Measurements from ENCODE around the gene SLC35G2.
"Not testable (repeated sequence)": the region's sequence is repeated elsewhere in the genome, so short reads cannot be mapped to it uniquely, and the experiment has no call there.

The SLC35G2 gene

DNA sequence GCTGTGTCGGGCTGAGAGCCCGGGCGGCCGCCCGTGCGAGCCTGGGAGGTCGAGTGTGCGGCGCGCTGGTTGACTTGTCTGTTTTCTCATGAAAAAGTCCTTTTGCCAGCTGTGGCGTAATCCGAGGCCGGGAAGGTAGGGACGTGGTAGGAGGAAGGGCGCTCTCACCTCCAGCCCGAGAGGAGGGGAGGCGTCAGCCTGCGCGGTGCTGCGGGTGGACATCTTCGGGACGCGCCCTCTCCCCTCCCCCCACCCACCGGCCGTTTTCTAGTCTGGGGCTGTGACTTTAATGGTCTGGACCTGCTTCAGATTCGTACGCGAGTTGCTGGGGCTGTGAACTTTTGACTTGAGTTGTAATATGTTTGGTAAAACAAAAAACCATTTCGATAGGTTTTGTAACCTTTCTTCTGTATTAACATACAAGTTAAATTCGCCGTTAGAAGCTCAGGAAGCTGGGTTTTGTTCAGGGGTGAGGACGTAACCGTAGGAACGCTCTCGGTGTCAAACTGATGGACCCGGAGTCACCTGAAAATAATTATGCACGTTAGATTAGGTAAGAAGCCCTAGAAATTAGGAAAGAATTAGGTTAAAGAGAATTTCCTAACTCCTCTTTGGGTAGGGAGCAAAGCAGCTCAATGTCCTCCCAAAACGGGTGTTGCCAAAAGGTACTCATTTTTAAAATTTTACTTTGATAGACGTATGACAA lies 43.8 kb downstream of the SLC35G2 start:
- Histone ChIP-seq H3K56ac (ENCODE audit: low read length) (peak overlapping the region; percentile 100), H3K4me1 (ENCODE audit: control insufficient read depth, low read depth, low read length) (no peaks in the 10 kb centered on the region), H3K79me2 (ENCODE audit: control insufficient read depth, insufficient read depth, low read length) (peaks cover 24% of the 10 kb centered on the region), H3K4me2 (ENCODE audit: low read length) (peak overlapping the region; percentile 91), H3K18ac (ENCODE audit: low read length) (peak overlapping the region; percentile 33), H2BK15ac (replicated peaks; ENCODE audit: low read depth) (no peak overlapping the region), H3K27ac (ENCODE audit: low read depth, low read length) (peak overlapping the region; percentile 57), H3K4me3 (ENCODE audit: low read length) (peak overlapping the region; percentile 76), H3K4ac (ENCODE audit: low read depth, low read length) (no peak overlapping the region), H3K36me3 (ENCODE audit: control insufficient read depth, insufficient read depth, low read length) (no peaks in the 10 kb centered on the region), H2AK5ac (ENCODE audit: low read length) (no peak overlapping the region), H4K8ac (ENCODE audit: low read depth, low read length) (no peak overlapping the region), H3K27me3 (ENCODE audit: insufficient read depth, low read length, poor library complexity) (no peaks in the 10 kb centered on the region), H2BK5ac (ENCODE audit: low read length) (peak overlapping the region; percentile 66), H2BK120ac (ENCODE audit: low read depth, low read length) (no peak overlapping the region), H4K5ac (ENCODE audit: low read length) (no peak overlapping the region), H3K9ac (ENCODE audit: low read length) (peak overlapping the region; percentile 93), H3K23ac (ENCODE audit: low read length) (no peak overlapping the region), H3K79me1 (ENCODE audit: low read length) (peaks cover 2% of the 10 kb centered on the region)
- DNase-seq: peak; percentile 87
- no CpG with 5 or more reads among the region's 39 CpGs for WGBS (ENCODE audit: extremely low coverage, insufficient coverage, low lambda C conversion rate)

DNA sequence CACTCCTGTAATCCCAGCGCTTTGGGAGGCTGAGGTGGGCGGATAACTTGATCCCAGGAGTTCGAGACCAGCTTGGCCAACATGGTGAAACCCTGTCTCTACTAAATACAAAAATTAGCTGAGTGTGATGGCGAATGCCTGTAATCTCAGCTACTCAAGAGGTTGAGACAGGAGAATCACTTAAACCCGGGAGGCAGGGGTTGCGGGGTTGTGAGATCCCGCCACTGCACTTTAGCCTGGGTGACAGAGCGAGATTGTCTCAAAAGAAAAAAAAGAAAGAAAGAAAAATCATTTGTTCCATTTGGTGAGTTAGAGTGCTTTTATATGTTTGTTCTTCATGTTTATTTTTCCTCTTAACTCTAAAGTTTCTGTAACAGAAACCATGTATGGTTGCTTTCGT lies 50.4 kb downstream of the SLC35G2 start:
- H3K18ac ChIP-seq (ENCODE audit: low read length): no peak overlapping the region
- no peak overlapping the region for H2AK5ac ChIP-seq (ENCODE audit: low read length)
- no CpG with 5 or more reads among the region's 9 CpGs for WGBS (ENCODE audit: extremely low coverage, insufficient coverage, low lambda C conversion rate)
- no peaks in the 10 kb centered on the region for H3K27me3 ChIP-seq (ENCODE audit: insufficient read depth, low read length, poor library complexity)
- no peak overlapping the region for H3K4me3 ChIP-seq (ENCODE audit: low read length)
- no peak overlapping the region for H3K56ac ChIP-seq (ENCODE audit: low read length)
- H3K36me3 ChIP-seq (ENCODE audit: control insufficient read depth, insufficient read depth, low read length): no peaks in the 10 kb centered on the region
- peaks cover 44% of the 10 kb centered on the region for H3K79me2 ChIP-seq (ENCODE audit: control insufficient read depth, insufficient read depth, low read length)
- no peak overlapping the region for H3K27ac ChIP-seq (ENCODE audit: low read depth, low read length)
- no peak overlapping the region for H2BK15ac ChIP-seq (replicated peaks; ENCODE audit: low read depth)
- no peak overlapping the region for H3K23ac ChIP-seq (ENCODE audit: low read length)
- H3K9ac ChIP-seq (ENCODE audit: low read length): no peak overlapping the region
- no peak overlapping the region for H3K4me2 ChIP-seq (ENCODE audit: low read length)
- no peak overlapping the region for H3K4ac ChIP-seq (ENCODE audit: low read depth, low read length)
- no peak overlapping the region for H2BK5ac ChIP-seq (ENCODE audit: low read length)
- H2BK120ac ChIP-seq (ENCODE audit: low read depth, low read length): no peak overlapping the region
- H3K79me1 ChIP-seq (ENCODE audit: low read length): peaks cover 5% of the 10 kb centered on the region
- no peak for DNase-seq
- H3K4me1 ChIP-seq (ENCODE audit: control insufficient read depth, low read depth, low read length): no peaks in the 10 kb centered on the region
- no peak overlapping the region for H4K5ac ChIP-seq (ENCODE audit: low read length)
- H4K8ac ChIP-seq (ENCODE audit: low read depth, low read length): no peak overlapping the region

DNA sequence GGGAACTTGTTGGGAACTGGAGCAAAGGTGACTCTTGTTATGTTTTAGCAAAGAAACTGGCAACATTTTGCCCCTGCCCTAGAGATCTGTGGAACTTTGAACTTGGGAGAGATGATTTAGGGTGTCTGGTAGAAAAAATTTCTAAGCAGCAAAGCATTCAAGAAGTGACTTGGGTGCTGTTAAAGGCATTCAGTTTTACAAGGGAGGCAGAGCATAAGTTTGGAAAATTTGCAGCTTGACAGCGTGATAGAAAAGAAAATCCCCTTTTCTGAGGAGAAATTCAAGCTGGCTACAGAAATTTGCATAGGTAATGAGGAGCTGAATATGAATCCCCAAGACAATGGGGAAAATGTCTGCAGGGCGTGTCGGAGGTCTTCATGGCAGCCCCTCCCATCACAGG lies 53.3 kb downstream of the SLC35G2 start:
- not testable (repeated sequence) for DNase-seq; H4K5ac ChIP-seq (ENCODE audit: low read length); H3K79me1 ChIP-seq (ENCODE audit: low read length); H3K23ac ChIP-seq (ENCODE audit: low read length); H3K4me2 ChIP-seq (ENCODE audit: low read length); H3K4me1 ChIP-seq (ENCODE audit: control insufficient read depth, low read depth, low read length); H3K4ac ChIP-seq (ENCODE audit: low read depth, low read length); H3K18ac ChIP-seq (ENCODE audit: low read length); H2BK120ac ChIP-seq (ENCODE audit: low read depth, low read length); H2BK15ac ChIP-seq (replicated peaks; ENCODE audit: low read depth); H3K56ac ChIP-seq (ENCODE audit: low read length); H2AK5ac ChIP-seq (ENCODE audit: low read length); H2BK5ac ChIP-seq (ENCODE audit: low read length); H3K9ac ChIP-seq (ENCODE audit: low read length); H4K8ac ChIP-seq (ENCODE audit: low read depth, low read length); H3K4me3 ChIP-seq (ENCODE audit: low read length); H3K36me3 ChIP-seq (ENCODE audit: control insufficient read depth, insufficient read depth, low read length); H3K27me3 ChIP-seq (ENCODE audit: insufficient read depth, low read length, poor library complexity); H3K27ac ChIP-seq (ENCODE audit: low read depth, low read length)
- no CpG with 5 or more reads among the region's 3 CpGs for WGBS (ENCODE audit: extremely low coverage, insufficient coverage, low lambda C conversion rate)
- H3K79me2 ChIP-seq (ENCODE audit: control insufficient read depth, insufficient read depth, low read length): peaks cover 37% of the 10 kb centered on the region

DNA sequence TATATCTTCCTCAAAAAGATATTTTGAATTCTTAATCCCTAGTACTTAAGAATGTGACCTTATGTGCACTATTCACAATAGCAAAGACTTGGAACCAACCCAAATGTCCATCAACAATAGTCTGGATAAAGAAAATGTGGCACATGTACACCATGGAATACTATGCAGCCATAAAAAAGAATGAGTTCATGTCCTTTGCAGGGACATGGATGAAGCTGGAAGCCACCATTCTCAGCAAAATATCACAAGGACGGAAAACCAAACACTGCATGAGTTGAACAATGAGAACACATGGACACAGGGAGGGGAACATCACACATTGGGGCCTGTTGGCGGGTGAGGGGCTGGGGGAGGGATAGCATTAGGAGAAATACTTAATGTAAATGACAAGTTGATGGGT lies 60.6 kb downstream of the SLC35G2 start:
- H3K23ac ChIP-seq (ENCODE audit: low read length); H2BK15ac ChIP-seq (replicated peaks; ENCODE audit: low read depth); H3K27me3 ChIP-seq (ENCODE audit: insufficient read depth, low read length, poor library complexity); H3K4me2 ChIP-seq (ENCODE audit: low read length); H3K4me3 ChIP-seq (ENCODE audit: low read length); H3K27ac ChIP-seq (ENCODE audit: low read depth, low read length); H3K18ac ChIP-seq (ENCODE audit: low read length); H3K36me3 ChIP-seq (ENCODE audit: control insufficient read depth, insufficient read depth, low read length); H4K8ac ChIP-seq (ENCODE audit: low read depth, low read length); H4K5ac ChIP-seq (ENCODE audit: low read length); H3K79me1 ChIP-seq (ENCODE audit: low read length); H2BK120ac ChIP-seq (ENCODE audit: low read depth, low read length); DNase-seq; H2BK5ac ChIP-seq (ENCODE audit: low read length); H3K4me1 ChIP-seq (ENCODE audit: control insufficient read depth, low read depth, low read length); H2AK5ac ChIP-seq (ENCODE audit: low read length); H3K9ac ChIP-seq (ENCODE audit: low read length); H3K4ac ChIP-seq (ENCODE audit: low read depth, low read length); H3K56ac ChIP-seq (ENCODE audit: low read length): not testable (repeated sequence)
- peaks cover 24% of the 10 kb centered on the region for H3K79me2 ChIP-seq (ENCODE audit: control insufficient read depth, insufficient read depth, low read length)
- WGBS (ENCODE audit: extremely low coverage, insufficient coverage, low lambda C conversion rate): no CpG with 5 or more reads among the region's 2 CpGs

DNA sequence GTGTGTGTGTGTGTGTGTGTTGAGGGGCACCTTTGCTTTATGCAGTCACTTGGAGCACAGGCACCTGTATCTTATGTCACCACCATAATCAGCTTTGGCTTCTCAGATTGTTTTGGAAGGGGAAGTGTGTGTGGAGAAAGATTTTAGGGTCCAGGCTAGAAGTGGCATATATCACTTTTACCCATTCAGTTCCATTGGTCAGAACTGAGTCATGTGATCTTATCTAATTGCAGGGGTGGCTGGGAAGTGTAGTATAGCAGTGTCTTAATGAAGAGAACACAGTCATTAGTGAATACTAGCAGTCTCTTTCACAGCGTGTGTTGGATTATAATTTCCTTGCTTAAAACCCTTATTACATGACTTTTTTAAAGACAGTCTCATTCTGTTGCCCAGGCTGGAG lies 63.6 kb downstream of the SLC35G2 start:
- H3K18ac ChIP-seq (ENCODE audit: low read length): no peak overlapping the region
- no peak overlapping the region for H2BK120ac ChIP-seq (ENCODE audit: low read depth, low read length)
- H3K23ac ChIP-seq (ENCODE audit: low read length): no peak overlapping the region
- H3K4me1 ChIP-seq (ENCODE audit: control insufficient read depth, low read depth, low read length): no peaks in the 10 kb centered on the region
- peaks cover 25% of the 10 kb centered on the region for H3K79me2 ChIP-seq (ENCODE audit: control insufficient read depth, insufficient read depth, low read length)
- H3K56ac ChIP-seq (ENCODE audit: low read length): no peak overlapping the region
- no peak overlapping the region for H2BK15ac ChIP-seq (replicated peaks; ENCODE audit: low read depth)
- WGBS (ENCODE audit: extremely low coverage, insufficient coverage, low lambda C conversion rate): no CpG with 5 or more reads among the region's 1 CpG
- no peak overlapping the region for H3K27ac ChIP-seq (ENCODE audit: low read depth, low read length)
- no peaks in the 10 kb centered on the region for H3K27me3 ChIP-seq (ENCODE audit: insufficient read depth, low read length, poor library complexity)
- no peak overlapping the region for H3K4ac ChIP-seq (ENCODE audit: low read depth, low read length)
- peaks cover 8% of the 10 kb centered on the region for H3K79me1 ChIP-seq (ENCODE audit: low read length)
- H4K5ac ChIP-seq (ENCODE audit: low read length): no peak overlapping the region
- H3K4me2 ChIP-seq (ENCODE audit: low read length): no peak overlapping the region
- no peak overlapping the region for H2AK5ac ChIP-seq (ENCODE audit: low read length)
- H4K8ac ChIP-seq (ENCODE audit: low read depth, low read length): no peak overlapping the region
- no peaks in the 10 kb centered on the region for H3K36me3 ChIP-seq (ENCODE audit: control insufficient read depth, insufficient read depth, low read length)
- DNase-seq: peak; percentile 19
- no peak overlapping the region for H2BK5ac ChIP-seq (ENCODE audit: low read length)
- H3K9ac ChIP-seq (ENCODE audit: low read length): no peak overlapping the region
- H3K4me3 ChIP-seq (ENCODE audit: low read length): no peak overlapping the region
